Loucy (cell line): ENCODE measurements around the gene CLDN20.

ENCODE experiments used
- H2AFZ ChIP-seq: fragments of 200-600 bp; sonication (generic); 2 replicates; pipeline ENCODE4 v1.6.0; 2016; ENCODE audit warnings: antibody characterized with exemption, mild to moderate bottlenecking, low read length, moderate library complexity
- H3F3A ChIP-seq: fragments of 200-600 bp; 2 replicates; pipeline ENCODE4 v1.6.0; 2016; ENCODE audit warnings: antibody characterized with exemption, low read depth, mild to moderate bottlenecking
- H3K27me3 ChIP-seq: fragments of 200-600 bp; sonication (generic); 2 replicates; pipeline ENCODE4 v1.6.1; 2014; ENCODE audit warnings: low read length, mild to moderate bottlenecking; ENCODE audit not compliant: insufficient read depth, poor library complexity, severe bottlenecking
- H3K36me3 ChIP-seq: fragments of 200-600 bp; sonication (generic); 2 replicates; pipeline ENCODE4 v1.6.1; 2016; ENCODE audit warnings: low read length; ENCODE audit not compliant: insufficient read depth
- H3K4me1 ChIP-seq: fragments of 200-600 bp; sonication (generic); 2 replicates; pipeline ENCODE4 v1.5.1; 2014; ENCODE audit warnings: low read length, mild to moderate bottlenecking; ENCODE audit not compliant: insufficient read depth, poor library complexity, severe bottlenecking
- H3K4me2 ChIP-seq: fragments of 200-600 bp; sonication (generic); 2 replicates; pipeline ENCODE4 v1.6.0; 2014; ENCODE audit warnings: antibody characterized with exemption, low read length, low read depth, mild to moderate bottlenecking; ENCODE audit not compliant: poor library complexity, severe bottlenecking
- H3K4me3 ChIP-seq: fragments of 200-600 bp; sonication (generic); 2 replicates; pipeline ENCODE4 v1.5.1; 2014; ENCODE audit warnings: low read length, mild to moderate bottlenecking, mixed read lengths; ENCODE audit not compliant: poor library complexity, severe bottlenecking
- H3K79me2 ChIP-seq: fragments of 200-600 bp; sonication (generic); 2 replicates; pipeline ENCODE4 v1.6.1; 2014; ENCODE audit warnings: low read length; ENCODE audit not compliant: insufficient read depth
- H3K9ac ChIP-seq: fragments of 200-600 bp; sonication (generic); 2 replicates; pipeline ENCODE4 v1.6.0; 2014; ENCODE audit warnings: mild to moderate bottlenecking, low read depth, low read length, moderate library complexity; ENCODE audit not compliant: poor library complexity, severe bottlenecking
- H3K9me2 ChIP-seq: fragments of 200-600 bp; sonication (generic); replicated peaks from 2 replicates; pipeline ENCODE4 v1.6.1; 2016; ENCODE audit warnings: low read depth, low read length, mixed read lengths
- H3K9me3 ChIP-seq: fragments of 200-600 bp; sonication (generic); 2 replicates; pipeline ENCODE4 v1.6.1; 2014; ENCODE audit warnings: mild to moderate bottlenecking, antibody characterized with exemption, low read length, low read depth; ENCODE audit not compliant: insufficient read depth
- H4K20me1 ChIP-seq: fragments of 200-600 bp; sonication (generic); 2 replicates; pipeline ENCODE4 v1.6.0; 2014; ENCODE audit warnings: antibody characterized with exemption, low read length, mild to moderate bottlenecking; ENCODE audit not compliant: insufficient read depth, poor library complexity, severe bottlenecking
- EZH2phosphoT487 ChIP-seq: fragments of 200-600 bp; IDR thresholded peaks from 2 replicates; pipeline ENCODE4 v1.6.1; 2018; ENCODE audit warnings: antibody characterized with exemption, mild to moderate bottlenecking, moderate library complexity, borderline replicate concordance
- TF ChIP-seq, protein P1 (sequence below): fragments of 200-600 bp; sonication (generic); conservative IDR thresholded peaks from 2 replicates; pipeline ENCODE4 v1.5.1; 2014; ENCODE audit warnings: mild to moderate bottlenecking, antibody characterized with exemption, low read length

Gene CLDN20

DNA sequence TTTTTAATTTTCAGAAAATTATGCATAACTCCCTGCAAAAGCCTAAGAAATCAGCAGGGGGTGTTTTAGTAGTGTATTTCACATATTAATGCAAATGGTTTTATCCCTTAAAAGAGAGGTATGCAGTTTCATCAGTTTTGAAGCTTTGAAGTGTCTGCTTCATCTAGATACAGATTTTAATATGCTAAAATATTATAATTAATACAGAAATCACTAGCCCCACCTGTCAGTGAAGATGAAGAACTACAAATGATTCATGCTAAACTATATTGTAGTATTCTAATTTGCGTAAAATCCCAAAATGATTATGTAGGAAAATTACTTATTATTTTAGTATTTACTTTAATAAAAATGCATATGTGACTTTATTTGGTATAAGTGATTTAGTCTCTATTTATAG, 53.4 kb downstream of the CLDN20 start:
- no peak overlapping the region for H3K4me2 ChIP-seq
- no peak overlapping the region for H2AFZ ChIP-seq
- no peak overlapping the region for H3K4me3 ChIP-seq
- no peaks in the 10 kb centered on the region; the same call in 1 of the 2 replicates for H3F3A ChIP-seq
- H3K79me2 ChIP-seq, result peaks cover 18% of the 10 kb centered on the region
- H3K9me3 ChIP-seq, result 0 out of 2 replicates have a peak, but pooled peaks cover 3% of the 10 kb centered on the region
- H3K9me2 ChIP-seq, result no peaks in the 10 kb centered on the region
- H4K20me1 ChIP-seq, result no peaks in the 10 kb centered on the region
- TF ChIP-seq EZH2phosphoT487, result no peak
- TF ChIP-seq, protein P1, sequence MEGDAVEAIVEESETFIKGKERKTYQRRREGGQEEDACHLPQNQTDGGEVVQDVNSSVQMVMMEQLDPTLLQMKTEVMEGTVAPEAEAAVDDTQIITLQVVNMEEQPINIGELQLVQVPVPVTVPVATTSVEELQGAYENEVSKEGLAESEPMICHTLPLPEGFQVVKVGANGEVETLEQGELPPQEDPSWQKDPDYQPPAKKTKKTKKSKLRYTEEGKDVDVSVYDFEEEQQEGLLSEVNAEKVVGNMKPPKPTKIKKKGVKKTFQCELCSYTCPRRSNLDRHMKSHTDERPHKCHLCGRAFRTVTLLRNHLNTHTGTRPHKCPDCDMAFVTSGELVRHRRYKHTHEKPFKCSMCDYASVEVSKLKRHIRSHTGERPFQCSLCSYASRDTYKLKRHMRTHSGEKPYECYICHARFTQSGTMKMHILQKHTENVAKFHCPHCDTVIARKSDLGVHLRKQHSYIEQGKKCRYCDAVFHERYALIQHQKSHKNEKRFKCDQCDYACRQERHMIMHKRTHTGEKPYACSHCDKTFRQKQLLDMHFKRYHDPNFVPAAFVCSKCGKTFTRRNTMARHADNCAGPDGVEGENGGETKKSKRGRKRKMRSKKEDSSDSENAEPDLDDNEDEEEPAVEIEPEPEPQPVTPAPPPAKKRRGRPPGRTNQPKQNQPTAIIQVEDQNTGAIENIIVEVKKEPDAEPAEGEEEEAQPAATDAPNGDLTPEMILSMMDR, result peak; percentile 49
- H3K27me3 ChIP-seq, result no peaks in the 10 kb centered on the region
- H3K36me3 ChIP-seq, result no peaks in the 10 kb centered on the region
- H3K4me1 ChIP-seq, result peaks cover 22% of the 10 kb centered on the region
- no peak overlapping the region for H3K9ac ChIP-seq

DNA sequence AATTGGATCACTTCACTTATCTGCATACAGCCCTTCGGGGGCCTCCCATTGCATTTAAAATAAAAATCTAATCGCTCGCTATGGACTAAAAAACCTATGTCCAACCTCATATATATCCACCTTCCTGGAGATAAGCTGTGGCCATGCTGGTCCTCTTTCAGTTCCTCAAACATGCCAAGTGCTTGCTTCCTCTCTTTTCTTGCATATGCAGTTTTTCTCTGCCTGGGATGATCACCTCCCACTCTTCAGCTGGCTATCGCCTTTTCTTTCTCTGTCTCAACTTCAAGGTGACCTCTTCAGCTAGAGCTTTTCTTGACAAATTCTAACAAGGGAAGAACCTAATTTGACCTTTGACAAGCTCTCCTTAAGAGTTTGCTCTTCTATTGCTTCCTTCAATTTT, 56.1 kb downstream of the CLDN20 start:
- Histone ChIP-seq H2AFZ (no peak overlapping the region), H3K4me2 (no peak overlapping the region), H3K4me3 (no peak overlapping the region), H3K27me3 (no peaks in the 10 kb centered on the region), H4K20me1 (no peaks in the 10 kb centered on the region), H3K9me2 (no peaks in the 10 kb centered on the region), H3F3A (no peaks in the 10 kb centered on the region; the same call in 1 of the 2 replicates), H3K9ac (no peak overlapping the region), H3K79me2 (no peaks in the 10 kb centered on the region), H3K9me3 (0 out of 2 replicates have a peak, but pooled peaks cover 3% of the 10 kb centered on the region), H3K4me1 (peaks cover 17% of the 10 kb centered on the region), H3K36me3 (no peaks in the 10 kb centered on the region)
- TF ChIP-seq, protein P1, result no peak
- no peak for TF ChIP-seq EZH2phosphoT487

DNA sequence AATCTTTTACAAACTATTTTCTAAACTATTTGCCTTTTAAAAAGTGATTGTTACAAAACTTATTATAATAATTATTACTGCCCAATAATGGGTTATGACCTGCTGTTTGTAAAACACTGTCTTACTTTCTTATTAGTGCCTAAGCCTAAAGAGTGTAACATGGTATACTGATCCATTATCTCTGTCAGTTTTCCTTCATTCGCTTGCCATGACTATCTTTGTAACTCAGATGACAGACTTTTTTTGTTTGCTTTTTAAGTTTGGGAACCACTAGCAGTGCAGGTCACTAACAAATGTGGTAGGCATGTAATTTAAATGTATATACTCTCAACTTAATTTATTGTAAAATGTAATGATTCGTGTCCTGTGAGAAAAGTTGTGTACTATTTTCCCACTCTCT, 60.4 kb downstream of the CLDN20 start:
- H3K27me3 ChIP-seq, result no peaks in the 10 kb centered on the region
- H2AFZ ChIP-seq, result no peak overlapping the region
- no peaks in the 10 kb centered on the region for H4K20me1 ChIP-seq
- no peaks in the 10 kb centered on the region for H3K36me3 ChIP-seq
- TF ChIP-seq, protein P1, result no peak
- no peak overlapping the region for H3K4me2 ChIP-seq
- no peaks in the 10 kb centered on the region for H3K9me2 ChIP-seq
- no peaks in the 10 kb centered on the region for H3F3A ChIP-seq
- 0 out of 2 replicates have a peak, but pooled peaks cover 3% of the 10 kb centered on the region for H3K9me3 ChIP-seq
- H3K4me1 ChIP-seq, result no peaks in the 10 kb centered on the region
- H3K79me2 ChIP-seq, result no peaks in the 10 kb centered on the region
- H3K9ac ChIP-seq, result no peak overlapping the region
- no peak overlapping the region for H3K4me3 ChIP-seq
